Adrenal gland (tissue), 19 donors: ENCODE measurements around the gene CPPED1. TPM values are rescaled to one million over a fixed set of nuclear protein-coding genes. Genes with fewer than 3 reads are reported as not detected.
A peak's percentile ranks its signal among the peaks of the same experiment; 100 is the strongest.

ENCODE experiments used
- DNase-seq, 7 donors: peaks; one replicate each; pipeline ENCODE4 v3.0.0-alpha.2; 2019 to 2020
- H3K27ac ChIP-seq, 5 donors: fragments of 200-600 bp; sonication (generic) in 4 of 5; 1 replicate in 3 of 5; 2 replicates in 2 of 5; pipeline versions ENCODE4 v1.5.1 to v1.8.0; 2016 to 2020; ENCODE audit warnings: mild to moderate bottlenecking in 1 of 5
- H3K27me3 ChIP-seq: fragments of 200-600 bp; 2 replicates; pipeline ENCODE4 v1.8.0; 2021
- H3K36me3 ChIP-seq, 2 donors: fragments of 200-600 bp; replicated peaks in 1 of 2; 1 replicate in 1 of 2; 2 replicates in 1 of 2; pipeline versions ENCODE4 v1.5.1 to v1.8.0; 2018 to 2022
- H3K4me1 ChIP-seq, 2 donors: fragments of 200-600 bp; replicated peaks in 1 of 2; 1 replicate in 1 of 2; 2 replicates in 1 of 2; pipeline versions ENCODE4 v1.5.1 to v1.8.0; 2018 to 2021
- H3K4me3 ChIP-seq, 4 donors: fragments of 200-600 bp; sonication (generic) in 3 of 4; one replicate each; pipeline ENCODE4 v1.5.1; 2016 to 2018
- H3K9me3 ChIP-seq, 3 donors: fragments of 200-600 bp; sonication (generic) in 1 of 3; replicated peaks in 1 of 3; 1 replicate in 2 of 3; 2 replicates in 1 of 3; pipeline versions ENCODE4 v1.5.1 to v1.8.0; 2016 to 2021
- CTCF ChIP-seq, 6 experiments: fragments of 450-650 bp in 4 of 6; fragments of 200-600 bp in 2 of 6; sonication (generic) in 1 of 6; IDR thresholded peaks; 1 replicate in 5 of 6; 2 replicates in 1 of 6; pipeline versions ENCODE4 v1.5.1 to v1.8.0; 2016 to 2021; ENCODE audit warnings: antibody characterized with exemption in 6 of 6, mild to moderate bottlenecking in 2 of 6, moderate library complexity in 1 of 6
- POLR2A ChIP-seq, 2 donors: fragments of 450-650 bp; IDR thresholded peaks; one replicate each; pipeline ENCODE4 v1.6.1; 2017; ENCODE audit warnings: antibody characterized with exemption in 2 of 2, mild to moderate bottlenecking in 2 of 2, moderate library complexity in 1 of 2
- WGBS, 4 donors: extraction: QIAGEN DNeasy Blood & Tissue Kit in 2 of 4; methylation state at CpG; one replicate each; pipeline versions ENCODE4 v1.1.5 to v1.1.7; 2013 to 2017; 5-methylcytosine and 5-hydroxymethylcytosine counted together
- intact Hi-C, 2 donors: fragments of 100-400 bp; cut with DNase I; formaldehyde crosslinking; loops; one replicate each; pipeline versions ENCODE4 v1.14.1 to v1.15.0; 2022 to 2023
- long read RNA-seq, 10 donors: library from polyadenylated mRNA in 3 of 10; unstranded in 2 of 10; stranded (forward) in 1 of 10; transcript quantifications; one replicate each; pipeline ENCODE4 v2.0.0 and lab custom pipeline, GENCODE V29; 2021 to 2026
- polyA plus RNA-seq, 3 donors: library from polyadenylated mRNA; stranded (reverse); fragments of 200-250 nt in 2 of 3; fragments of 350-450 nt in 1 of 3; fragmentation: Illumina TruSeq in 1 of 3; extraction: RNeasy Lipid Tissue Mini Kit (QIAGEN cat#74804) in 1 of 3; gene quantifications; one replicate each; pipeline ENCODE4 v1.2.3, GENCODE V29; 2013 to 2014
- total RNA-seq, 9 donors: library from RNA; depleted of rRNA in 4 of 9; stranded (reverse); fragments of >200 nt in 4 of 9; fragments of 120-200 nt in 1 of 9; fragmentation: NEBNext Ultra II Directional in 1 of 9; extraction: Animal tissue kit (Norgen Biotek cat#: 25700) in 1 of 9; gene quantifications; one replicate each; pipeline versions ENCODE4 v1.1.0 to v1.2.4, GENCODE V29; 2013 to 2023
- donor health status: healthy with polysubstance abuse.
- donor health status: Bipolar disorder and iron deficiency.
- donor health status: DM: yes; HTN: yes; CAD: no.
- donor health status: DM: no; HTN: no; CAD: no.
- donor health status: DM: no; HTN: no; CAD: no.
- donor health status: DM: yes; HTN: yes; CAD: no.

The CPPED1 gene
- total RNA-seq (10 to 100 TPM in 8 of 9 donors, 1 to 10 TPM in 1; 8.1 to 29.6 (median 14.7) TPM), polyA plus RNA-seq (10 to 100 TPM in 1 of 3 donors, 1 to 10 TPM in 2; 8.8 to 38.1 (median 9.0) TPM)
- long read RNA-seq, donor 1, full-length matches to known transcripts: 6 of 11 reads
- long read RNA-seq, donor 1, partial matches to known transcripts: 5 of 11 reads
- long read RNA-seq, donor 1, other reads (novel, unspliced or antisense): 0 of 11 reads
- long read RNA-seq, donor 2, full-length matches to known transcripts: 8 of 8 reads
- long read RNA-seq, donor 2, partial matches to known transcripts: 0 of 8 reads
- long read RNA-seq, donor 2, other reads (novel, unspliced or antisense): 0 of 8 reads
- long read RNA-seq, donor 3, full-length matches to known transcripts: 8 of 8 reads
- long read RNA-seq, donor 3, partial matches to known transcripts: 0 of 8 reads
- long read RNA-seq, donor 3, other reads (novel, unspliced or antisense): 0 of 8 reads
- long read RNA-seq, donor 4, full-length matches to known transcripts: 17 of 19 reads
- long read RNA-seq, donor 4, partial matches to known transcripts: 1 of 19 reads
- long read RNA-seq, donor 4, other reads (novel, unspliced or antisense): 1 of 19 reads
- long read RNA-seq, donor 5, full-length matches to known transcripts: 38 of 44 reads
- long read RNA-seq, donor 5, partial matches to known transcripts: 2 of 44 reads
- long read RNA-seq, donor 5, other reads (novel, unspliced or antisense): 4 of 44 reads
- long read RNA-seq, donor 6, full-length matches to known transcripts: 13 of 14 reads
- long read RNA-seq, donor 6, partial matches to known transcripts: 0 of 14 reads
- long read RNA-seq, donor 6, other reads (novel, unspliced or antisense): 1 of 14 reads
- long read RNA-seq, donor 7, full-length matches to known transcripts: 3 of 9 reads
- long read RNA-seq, donor 7, partial matches to known transcripts: 6 of 9 reads
- long read RNA-seq, donor 7, other reads (novel, unspliced or antisense): 0 of 9 reads
- long read RNA-seq, donor 8, full-length matches to known transcripts: 7 of 14 reads
- long read RNA-seq, donor 8, partial matches to known transcripts: 7 of 14 reads
- long read RNA-seq, donor 8, other reads (novel, unspliced or antisense): 0 of 14 reads
- long read RNA-seq, donor 9, full-length matches to known transcripts: 7 of 7 reads
- long read RNA-seq, donor 9, partial matches to known transcripts: 0 of 7 reads
- long read RNA-seq, donor 9, other reads (novel, unspliced or antisense): 0 of 7 reads
- long read RNA-seq, donor 10, full-length matches to known transcripts: 11 of 11 reads
- long read RNA-seq, donor 10, partial matches to known transcripts: 0 of 11 reads
- long read RNA-seq, donor 10, other reads (novel, unspliced or antisense): 0 of 11 reads

- no peaks in the 10 kb centered on the region for H3K9me3 ChIP-seq
- intact Hi-C loops: no loop called here
- H3K27ac ChIP-seq: peak within 1 kb of the TSS in 4 of 5 donors; percentile 68 to 91 (median 78)
- TF ChIP-seq POLR2A (IDR thresholded peaks at IDR 0.05) (peak; percentile 55 to 56), CTCF (IDR thresholded peaks at IDR 0.05) (no peak)
- peak; percentile 91 to 96 (median 92) for DNase-seq
- no peaks in the 10 kb centered on the region for H3K27me3 ChIP-seq
- peaks cover 14 to 24% of the 10 kb centered on the region in 2 donors for H3K4me1 ChIP-seq
- peak within 1 kb of the TSS; percentile 7 to 68 (median 50) for H3K4me3 ChIP-seq
- WGBS, 4 donors: 6 to 18% (median 11%) methylated on average over 22 to 56 of the region's 56 CpGs
- H3K36me3 ChIP-seq: no peaks in the 10 kb centered on the region
These were observed at the start of gene CPPED1 for GRCh38 chr16:12803203-12804093. Gene CPPED1 (minus strand): TSS chr16:12803887. CDS start chr16:12803776, 111 bp downstream.

- no peaks in the 10 kb centered on the region for H3K27me3 ChIP-seq
- intact Hi-C loops: no loop called here
- no peak for DNase-seq
- no peak overlapping the region for H3K4me3 ChIP-seq
- H3K36me3 ChIP-seq: no peaks in the 10 kb centered on the region
- no peak overlapping the region for H3K27ac ChIP-seq
- no peaks in the 10 kb centered on the region for H3K4me1 ChIP-seq
- 21 to 85% (median 78%) methylated on average over 2 of the region's 2 CpGs for WGBS, 4 donors
- no peak for TF ChIP-seq CTCF (IDR thresholded peaks at IDR 0.05)
- TF ChIP-seq POLR2A (IDR thresholded peaks at IDR 0.05): no peak
- no peaks in the 10 kb centered on the region for H3K9me3 ChIP-seq
These were observed 46.5 kb upstream of the CPPED1 start for GRCh38 chr16:12850186-12850585.

- DNase-seq: no peak
- Histone ChIP-seq H3K4me3 (no peak overlapping the region), H3K9me3 (no peaks in the 10 kb centered on the region), H3K4me1 (no peaks in the 10 kb centered on the region), H3K36me3 (no peaks in the 10 kb centered on the region), H3K27ac (no peak overlapping the region), H3K27me3 (no peaks in the 10 kb centered on the region)
- no peak for TF ChIP-seq CTCF (IDR thresholded peaks at IDR 0.05)
- no peak for TF ChIP-seq POLR2A (IDR thresholded peaks at IDR 0.05)
- intact Hi-C loops: no loop called here
- WGBS, 4 donors: 81 to 100% (median 95%) methylated on average over 1 of the region's 1 CpG
These were observed 42.9 kb upstream of the CPPED1 start for GRCh38 chr16:12846592-12846991.
